H1 (cell line): ENCODE data around the gene DYNLRB1. TPM values are rescaled to one million over a fixed set of nuclear protein-coding genes. Genes with fewer than 3 reads are reported as not detected.

Experiments used
- CTCF ChIA-PET: fragments of 300-600 bp; sonication (Branson Sonifier 250); formaldehyde crosslinking; loops from one replicate; lab custom pipeline; 2021; ENCODE audit not compliant: partially characterized antibody; lab: Charles Lee
- POLR2A ChIA-PET: fragments of 300-600 bp; sonication (Branson Sonifier 250); formaldehyde crosslinking; loops from one replicate; lab custom pipeline; 2021; ENCODE audit warnings: inconsistent platforms; ENCODE audit not compliant: partially characterized antibody; lab: Charles Lee
- DNase-seq, 2 experiments: peaks; one replicate each; pipeline versions ENCODE4 v3.0.0 to v3.0.0-alpha.2; 2010 to 2022; ENCODE audit warnings: low spot score in 2 of 2, low read depth in 1 of 2, mixed read lengths in 1 of 2
- FAIRE-seq: peaks from 2 replicates; lab custom pipeline; 2011; peaks lifted over from hg19 to GRCh38; lab: Jason Lieb, UNC
- H2AFZ ChIP-seq: 2 replicates; pipeline ENCODE4 v1.8.1; 2012; ENCODE audit warnings: low read length, inconsistent platforms
- H2AK5ac ChIP-seq: 2 replicates; pipeline ENCODE4 v1.6.1; 2013; ENCODE audit warnings: low read depth, low read length
- H2BK120ac ChIP-seq: replicated peaks from 2 replicates; pipeline ENCODE3; 2013; ENCODE audit warnings: low read depth, low read length, inconsistent platforms
- H2BK12ac ChIP-seq: 2 replicates; pipeline ENCODE4 v1.6.1; 2013; ENCODE audit warnings: low read depth, low read length
- H2BK15ac ChIP-seq: 2 replicates; pipeline ENCODE4 v1.6.1; 2013; ENCODE audit warnings: low read length
- H2BK20ac ChIP-seq: 2 replicates; pipeline ENCODE4 v1.6.1; 2013; ENCODE audit warnings: low read length
- H2BK5ac ChIP-seq: 2 replicates; pipeline ENCODE4 v1.6.1; 2013; ENCODE audit warnings: low read depth, low read length
- H3K14ac ChIP-seq: 2 replicates; pipeline ENCODE4 v1.6.1; 2013; ENCODE audit warnings: inconsistent platforms; ENCODE audit not compliant: insufficient read length
- H3K18ac ChIP-seq: 2 replicates; pipeline ENCODE4 v1.6.1; 2013; ENCODE audit warnings: low read length; ENCODE audit errors: extremely low read depth
- H3K23ac ChIP-seq: 2 replicates; pipeline ENCODE4 v1.6.1; 2013; ENCODE audit warnings: inconsistent platforms; ENCODE audit not compliant: insufficient read length
- H3K23me2 ChIP-seq: 2 replicates; pipeline ENCODE4 v1.6.1; 2013; ENCODE audit warnings: low read depth, low read length
- H3K27ac ChIP-seq: 2 replicates; pipeline ENCODE4 v1.6.1; 2011; ENCODE audit warnings: low read depth, low read length, inconsistent platforms
- H3K27me3 ChIP-seq, 4 experiments: replicated peaks in 1 of 4; 1 replicate in 1 of 4; 2 replicates in 3 of 4; pipeline versions ENCODE4 v1.6.1 to v1.8.1; 2011 to 2013; ENCODE audit warnings: low read length in 3 of 4, mild to moderate bottlenecking in 3 of 4, inconsistent platforms in 2 of 4, mixed read lengths in 2 of 4, moderate library complexity in 1 of 4; ENCODE audit not compliant: control insufficient read depth in 3 of 4, insufficient read depth in 3 of 4; ENCODE audit errors: extremely low read depth in 1 of 4
- H3K36me3 ChIP-seq, 4 experiments: 2 replicates each; pipeline versions ENCODE4 v1.6.1 to v1.8.1; 2011 to 2013; ENCODE audit warnings: mild to moderate bottlenecking in 4 of 4, low read length in 3 of 4, moderate library complexity in 2 of 4, control low read depth in 1 of 4, inconsistent platforms in 1 of 4; ENCODE audit not compliant: insufficient read depth in 4 of 4, control insufficient read depth in 2 of 4
- H3K4ac ChIP-seq: replicated peaks from 2 replicates; pipeline ENCODE3; 2013; ENCODE audit warnings: low read length, low read depth, mixed read lengths, inconsistent platforms; ENCODE audit not compliant: insufficient read length
- H3K4me1 ChIP-seq, 4 experiments: replicated peaks in 1 of 4; 1 replicate in 1 of 4; 2 replicates in 3 of 4; pipeline versions ENCODE4 v1.6.1 to v1.8.1; 2011 to 2013; ENCODE audit warnings: low read length in 3 of 4, inconsistent platforms in 2 of 4, mixed read lengths in 1 of 4; ENCODE audit not compliant: insufficient read depth in 4 of 4, control insufficient read depth in 3 of 4
- H3K4me2 ChIP-seq, 2 experiments: 2 replicates each; pipeline versions ENCODE4 v1.6.1 to v1.8.1; 2011 to 2013; ENCODE audit warnings: low read depth in 2 of 2, low read length in 2 of 2, control low read depth in 1 of 2, inconsistent platforms in 1 of 2, mild to moderate bottlenecking in 1 of 2; ENCODE audit not compliant: insufficient read depth in 1 of 2
- H3K4me3 ChIP-seq, 4 experiments: fragments of 200-600, 300-600 bp in 1 of 4; sonication (generic), shearing (Covaris generic), sonication (Bioruptor Twin) in 1 of 4; 2 replicates each; pipeline versions ENCODE4 v1.5.1 to v1.8.1; 2011 to 2016; ENCODE audit warnings: low read length in 4 of 4, low read depth in 3 of 4, control low read depth in 2 of 4, inconsistent platforms in 2 of 4, mild to moderate bottlenecking in 2 of 4, mixed read lengths in 1 of 4, moderate library complexity in 1 of 4; ENCODE audit not compliant: insufficient read depth in 2 of 4; ENCODE audit errors: extremely low read depth in 1 of 4
- H3K56ac ChIP-seq: replicated peaks from 2 replicates; pipeline ENCODE3; 2013; ENCODE audit warnings: low read depth, mild to moderate bottlenecking, mixed read lengths, low read length, inconsistent platforms; ENCODE audit not compliant: insufficient read length
- H3K79me1 ChIP-seq: 2 replicates; pipeline ENCODE4 v1.6.1; 2013; ENCODE audit warnings: low read depth, low read length, control low read depth
- H3K79me2 ChIP-seq, 2 experiments: 2 replicates each; pipeline versions ENCODE4 v1.6.1 to v1.8.1; 2012 to 2013; ENCODE audit warnings: low read length in 2 of 2, mild to moderate bottlenecking in 2 of 2, inconsistent platforms in 1 of 2; ENCODE audit not compliant: insufficient read depth in 2 of 2, control insufficient read depth in 1 of 2
- H3K9ac ChIP-seq, 4 experiments: replicated peaks in 1 of 4; 1 replicate in 1 of 4; 2 replicates in 3 of 4; pipeline versions ENCODE4 v1.6.1 to v1.8.1; 2011 to 2013; ENCODE audit warnings: low read depth in 3 of 4, low read length in 3 of 4, control low read depth in 2 of 4, mild to moderate bottlenecking in 2 of 4, moderate library complexity in 2 of 4, inconsistent platforms in 1 of 4; ENCODE audit errors: extremely low read depth in 1 of 4
- H3K9me3 ChIP-seq, 2 experiments: 2 replicates each; pipeline versions ENCODE4 v1.6.1 to v1.8.1; 2012 to 2013; ENCODE audit warnings: mild to moderate bottlenecking in 2 of 2, moderate library complexity in 2 of 2, control low read depth in 1 of 2, inconsistent platforms in 1 of 2, low read depth in 1 of 2, low read length in 1 of 2, mixed read lengths in 1 of 2; ENCODE audit not compliant: insufficient read depth in 2 of 2
- H4K20me1 ChIP-seq, 2 experiments: replicated peaks in 1 of 2; 2 replicates each; pipeline versions ENCODE3 to v1.8.1; 2011 to 2013; ENCODE audit warnings: inconsistent platforms in 2 of 2, low read length in 2 of 2, mild to moderate bottlenecking in 1 of 2; ENCODE audit not compliant: insufficient read depth in 2 of 2, control insufficient read depth in 1 of 2
- H4K5ac ChIP-seq: 2 replicates; pipeline ENCODE4 v1.6.1; 2013; ENCODE audit warnings: low read length, low read depth, mixed read lengths, inconsistent platforms; ENCODE audit not compliant: insufficient read length
- H4K8ac ChIP-seq: 2 replicates; pipeline ENCODE4 v1.8.0; 2013; ENCODE audit warnings: mild to moderate bottlenecking, moderate library complexity, low read length, inconsistent platforms; ENCODE audit not compliant: insufficient read depth; ENCODE audit errors: extremely low read depth
- H4K91ac ChIP-seq: replicated peaks from 2 replicates; pipeline ENCODE3; 2013; ENCODE audit warnings: low read length, mixed read lengths, inconsistent platforms; ENCODE audit not compliant: insufficient read length
- ASH2L ChIP-seq: fragments of 200-600, 300-600 bp; sonication (generic); IDR thresholded peaks from one replicate; pipeline ENCODE4 v1.7.1; 2017; ENCODE audit warnings: low read length
- BRCA1 ChIP-seq: IDR thresholded peaks from 2 replicates; pipeline ENCODE4 v1.6.1; 2012; ENCODE audit warnings: low read depth, low read length, improper control_type of control experiment
- HDAC2 ChIP-seq, 2 experiments: fragments of 300-600 bp in 1 of 2; sonication (generic) in 1 of 2; IDR thresholded peaks; 2 replicates each; pipeline ENCODE4 v1.6.1; 2011 to 2012; ENCODE audit warnings: low read depth in 2 of 2, low read length in 2 of 2, mild to moderate bottlenecking in 2 of 2, moderate library complexity in 2 of 2, borderline replicate concordance in 1 of 2, inconsistent platforms in 1 of 2
- KDM4A ChIP-seq: IDR thresholded peaks from one replicate; pipeline ENCODE4 v1.7.1; 2012; ENCODE audit warnings: low read depth, mild to moderate bottlenecking, moderate library complexity, low read length, inconsistent platforms; ENCODE audit not compliant: severe bottlenecking
- POLR2AphosphoS5 ChIP-seq: IDR thresholded peaks from 2 replicates; pipeline ENCODE4 v1.6.1; 2011; ENCODE audit warnings: low read depth, low read length
- WGBS, 2 experiments: shearing (Covaris generic) in 1 of 2; methylation state at CpG; one replicate each; pipeline versions ENCODE4 v1.1.6 to v1.1.7; 2013 to 2015; ENCODE audit warnings: low lambda C conversion rate in 2 of 2, mixed read lengths in 2 of 2, inconsistent platforms in 1 of 2, low coverage in 1 of 2, missing lambda C conversion rate in 1 of 2; ENCODE audit not compliant: insufficient replicate concordance in 2 of 2, insufficient coverage in 1 of 2, insufficient read length in 1 of 2; ENCODE audit errors: extremely low coverage in 1 of 2, missing lambda C conversion rate in 1 of 2; 5-methylcytosine and 5-hydroxymethylcytosine counted together
- polyA plus RNA-seq, 7 experiments: library from polyadenylated mRNA; depleted of rRNA in 3 of 7; stranded (reverse) in 5 of 7; unstranded in 2 of 7; fragments of >200 nt in 5 of 7; fragments of 200-250 nt in 2 of 7; gene quantifications; 1 replicate in 5 of 7; 2 replicates in 1 of 7; 4 replicates in 1 of 7; pipeline versions ENCODE4 v1.2.1 to v1.2.3, GENCODE V29; 2011 to 2013; ENCODE audit warnings: missing spikeins in 2 of 7, mixed read lengths in 2 of 7
- total RNA-seq: library from RNA; stranded (reverse); fragmentation: NEBNext Ultra II Directional; extraction: Animal tissue kit (Norgen Biotek cat#: 25700); gene quantifications from 2 replicates; pipeline ENCODE4 v1.2.1, GENCODE V29; 2021

The DYNLRB1 gene
- total and polyA plus RNA-seq, 2 of the 8 experiments (the other 6 are each of a cell fraction or from before 2014, with no cell fraction given), result 109 to 214 TPM

GRCh38 chr20:34500823-34501222, 15.4 kb upstream of the DYNLRB1 start:
- Histone ChIP-seq H3K56ac (no peak overlapping the region), H2BK5ac (no peak overlapping the region), H4K91ac (no peak overlapping the region), H3K4me3 (no peak overlapping the region), H4K5ac (no peak overlapping the region), H3K18ac (no peak overlapping the region), H3K27me3 (no peaks in the 10 kb centered on the region), H3K9me3 (no peaks in the 10 kb centered on the region), H3K4me1 (no peaks in the 10 kb centered on the region), H3K23me2 (no peaks in the 10 kb centered on the region), H3K9ac (no peak overlapping the region), H2AFZ (no peak overlapping the region), H2BK15ac (no peak overlapping the region), H2AK5ac (no peak overlapping the region), H4K20me1 (no peaks in the 10 kb centered on the region), H3K14ac (no peak overlapping the region), H3K79me2 (no peaks in the 10 kb centered on the region), H2BK12ac (no peak overlapping the region), H2BK120ac (no peak overlapping the region), H3K4me2 (no peak overlapping the region), H3K23ac (no peak overlapping the region), H4K8ac (no peak overlapping the region), H2BK20ac (no peak overlapping the region), H3K79me1 (no peaks in the 10 kb centered on the region), H3K4ac (no peak overlapping the region), H3K36me3 (peaks cover 4 to 11% (median 6%) of the 10 kb centered on the region in 4 experiments; a peak in 4 of 8 replicates), H3K27ac (no peak overlapping the region)
- DNase-seq, result no peak
- CTCF ChIA-PET, result no interaction called here
- FAIRE-seq, result no peak
- POLR2A ChIA-PET, result no interaction called here
- WGBS, 2 experiments, result 100% methylated on average over 1 of the region's 1 CpG; no CpG with 5 or more reads in 1 of the 2 experiments
- no peak for TF ChIP-seq ASH2L
- TF ChIP-seq BRCA1, result no peak
- no peak for TF ChIP-seq KDM4A
- TF ChIP-seq HDAC2 (IDR thresholded peaks at IDR 0.05; ENCODE audit: borderline replicate concordance in 1 of 2, low read depth in 2 of 2, low read length in 2 of 2), result no peak
- TF ChIP-seq POLR2AphosphoS5, result no peak
